HG03565 (cell line): ENCODE measurements around the gene ACTRT2.

Experiments
- ATAC-seq: cut with Tn5 transposase; IDR thresholded peaks from one replicate; pipeline ENCODE4 v1.9.1; 2021; ENCODE audit warnings: mild to moderate bottlenecking, moderate library complexity; ENCODE audit not compliant: unreplicated experiment

Gene ACTRT2

GRCh38 chr1:3001471-3002348, 19.6 kb upstream of the ACTRT2 start:
- no peak for ATAC-seq

GRCh38 chr1:3002349-3003038, 18.8 kb upstream of the ACTRT2 start:
- ATAC-seq = no peak

GRCh38 chr1:3003039-3003940, 18.0 kb upstream of the ACTRT2 start:
- ATAC-seq = no peak

DNA sequence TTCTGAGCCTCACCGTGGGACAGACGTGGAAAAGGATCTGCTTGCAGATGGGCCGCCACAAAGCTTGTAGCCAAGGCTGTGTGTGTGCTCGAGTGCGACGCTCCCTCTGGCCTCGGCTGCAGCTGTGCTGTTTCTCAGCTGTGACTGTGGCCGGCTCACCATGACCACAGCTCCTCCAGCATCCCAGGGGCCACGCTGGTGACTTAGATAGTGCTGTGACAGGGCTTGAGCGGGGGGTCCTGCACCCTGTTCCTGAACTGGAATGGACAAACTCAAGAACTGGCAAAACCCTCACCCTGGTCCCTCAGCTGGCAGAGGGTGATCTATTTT, 17.4 kb upstream of the ACTRT2 start:
- ATAC-seq = no peak

GRCh38 chr1:3004285-3005205, 16.7 kb upstream of the ACTRT2 start:
- no peak for ATAC-seq

- ATAC-seq = no peak
These were observed 15.5 kb upstream of the ACTRT2 start for GRCh38 chr1:3005771-3006170.

- ATAC-seq = no peak
These were observed 13.7 kb upstream of the ACTRT2 start for GRCh38 chr1:3007298-3008147.

GRCh38 chr1:3009021-3009420, 12.2 kb upstream of the ACTRT2 start:
- no peak for ATAC-seq

DNA sequence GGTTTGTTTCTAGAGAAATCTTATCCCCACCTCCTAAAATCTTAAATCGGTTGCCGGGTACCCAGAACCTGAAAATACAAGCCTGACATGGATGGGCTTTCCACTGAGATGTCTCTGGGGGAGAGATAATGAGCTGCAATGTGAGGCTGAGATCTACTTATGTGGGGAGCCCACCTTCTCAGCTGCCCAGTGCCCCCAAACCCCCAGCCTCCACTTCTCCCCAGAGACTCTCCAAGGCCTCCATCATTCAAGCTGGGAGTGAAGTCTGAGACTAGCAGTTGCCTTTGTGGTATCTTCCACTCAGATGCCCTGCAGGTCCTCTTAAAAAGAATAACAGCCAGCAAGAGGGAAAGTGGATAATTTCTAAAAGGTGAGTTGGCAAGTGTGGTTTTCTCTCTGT, 11.7 kb upstream of the ACTRT2 start:
- no peak for ATAC-seq

DNA sequence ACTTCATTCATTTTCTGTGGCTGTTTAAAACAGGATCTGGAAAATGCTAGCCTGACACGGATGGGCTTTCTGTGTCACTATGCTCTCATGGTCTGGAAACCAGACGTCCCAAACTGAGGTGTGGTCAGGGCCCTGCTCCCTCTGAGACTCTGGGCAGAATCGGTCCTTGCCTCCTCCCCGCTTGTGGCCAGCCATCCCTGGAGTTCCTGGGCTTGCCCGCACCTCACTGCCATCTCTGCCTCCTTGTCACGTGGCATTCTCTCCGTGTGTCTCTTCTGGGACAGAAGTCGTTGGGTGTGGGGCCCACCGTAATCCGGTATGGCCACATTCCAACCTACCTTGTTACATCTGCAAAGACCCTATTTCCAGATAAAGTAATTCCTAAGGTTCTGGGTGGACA, 10.1 kb upstream of the ACTRT2 start:
- no peak for ATAC-seq

DNA sequence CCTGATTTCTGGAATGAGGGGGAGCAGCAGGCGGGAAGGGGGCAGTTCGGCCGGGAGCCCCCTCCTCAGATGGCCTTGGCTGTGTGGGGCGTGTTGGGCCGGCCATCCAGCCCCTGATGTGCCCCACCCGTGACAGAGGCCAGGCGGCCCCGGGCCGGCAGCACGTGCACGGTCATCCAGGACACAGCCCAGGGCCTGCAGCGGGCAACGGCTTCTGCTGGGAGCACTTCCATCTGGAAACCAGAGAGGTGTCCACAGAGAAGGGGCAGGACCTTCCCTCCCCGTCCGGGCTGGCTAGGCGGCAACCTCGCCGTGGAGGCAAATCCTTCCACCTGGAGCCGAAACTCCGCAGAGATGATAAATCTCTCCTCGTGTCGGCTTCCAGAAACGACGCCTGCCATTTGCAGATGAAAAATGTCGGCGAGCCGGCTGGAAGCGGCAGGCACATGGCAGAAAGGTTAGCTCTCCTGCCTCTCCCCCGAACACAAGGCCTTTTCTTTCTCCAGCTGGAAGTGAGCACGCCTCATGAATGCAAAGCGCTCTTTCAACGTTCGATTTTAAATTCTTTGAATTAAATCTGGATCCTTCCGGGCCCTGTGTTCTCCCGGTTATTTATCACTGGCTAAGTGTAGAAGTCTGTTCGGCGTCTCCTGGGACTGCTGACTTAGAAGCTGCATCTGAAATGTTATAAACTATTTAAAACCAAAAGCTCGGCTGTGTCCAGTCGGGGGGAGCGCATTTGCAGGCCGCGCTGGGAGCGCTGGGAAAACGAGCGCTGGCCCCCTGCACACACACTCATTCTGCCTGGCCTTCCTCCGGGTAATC, 9.4 kb upstream of the ACTRT2 start:
- no peak for ATAC-seq

- no peak for ATAC-seq
These were observed 8.6 kb upstream of the ACTRT2 start for GRCh38 chr1:3012456-3013291.

DNA sequence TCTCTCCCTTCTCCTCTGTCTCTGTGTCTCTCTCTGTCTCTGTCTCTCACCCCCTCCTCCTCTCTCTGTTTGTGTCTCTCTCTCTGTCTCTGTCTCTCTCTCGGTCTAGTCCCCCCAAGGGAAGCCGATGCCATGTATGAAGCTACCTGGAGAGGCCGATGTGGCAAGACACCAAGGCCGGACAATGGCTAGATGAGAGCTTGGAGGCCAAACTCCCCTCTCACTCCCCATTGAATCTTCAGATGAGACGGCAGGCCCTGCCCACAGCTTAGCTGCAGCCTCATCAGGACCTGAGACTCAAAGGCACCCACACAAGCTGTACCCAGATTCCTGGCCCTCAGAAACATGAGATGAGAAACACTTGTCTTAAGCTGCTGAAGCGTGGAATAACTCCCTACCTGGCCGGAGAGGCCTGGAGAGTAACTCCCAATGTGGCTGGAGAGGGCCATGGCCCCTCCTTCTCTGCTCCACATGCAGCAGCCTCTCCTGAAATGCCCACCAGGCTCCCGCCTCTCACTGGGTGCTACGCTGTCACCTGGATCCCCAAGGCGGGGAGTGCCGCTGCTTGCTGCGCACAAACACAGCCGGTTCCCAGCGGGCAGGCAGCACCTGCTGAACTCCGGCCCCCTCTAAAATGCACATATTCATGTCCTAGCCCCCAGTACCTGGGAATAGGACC, 7.8 kb upstream of the ACTRT2 start:
- ATAC-seq = no peak

DNA sequence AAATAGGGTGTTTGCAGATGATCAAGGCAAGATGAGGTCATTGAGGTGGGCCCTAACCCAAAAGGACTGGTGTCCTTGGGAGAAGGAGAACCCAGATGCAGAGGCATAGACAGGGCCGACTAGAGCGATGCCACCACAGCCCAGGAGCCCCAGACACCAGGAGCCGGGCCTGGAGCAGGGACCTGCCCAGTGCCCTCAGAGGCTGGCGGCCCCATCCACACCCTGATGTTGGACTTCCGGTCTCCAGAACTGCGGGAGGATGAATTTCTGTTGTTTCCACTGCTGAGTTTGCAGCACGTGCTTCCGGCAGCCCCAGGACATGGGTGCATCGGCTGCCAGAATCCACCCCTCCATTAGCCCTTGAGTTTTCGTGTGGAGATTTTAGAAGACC, 7.2 kb upstream of the ACTRT2 start:
- no peak for ATAC-seq

DNA sequence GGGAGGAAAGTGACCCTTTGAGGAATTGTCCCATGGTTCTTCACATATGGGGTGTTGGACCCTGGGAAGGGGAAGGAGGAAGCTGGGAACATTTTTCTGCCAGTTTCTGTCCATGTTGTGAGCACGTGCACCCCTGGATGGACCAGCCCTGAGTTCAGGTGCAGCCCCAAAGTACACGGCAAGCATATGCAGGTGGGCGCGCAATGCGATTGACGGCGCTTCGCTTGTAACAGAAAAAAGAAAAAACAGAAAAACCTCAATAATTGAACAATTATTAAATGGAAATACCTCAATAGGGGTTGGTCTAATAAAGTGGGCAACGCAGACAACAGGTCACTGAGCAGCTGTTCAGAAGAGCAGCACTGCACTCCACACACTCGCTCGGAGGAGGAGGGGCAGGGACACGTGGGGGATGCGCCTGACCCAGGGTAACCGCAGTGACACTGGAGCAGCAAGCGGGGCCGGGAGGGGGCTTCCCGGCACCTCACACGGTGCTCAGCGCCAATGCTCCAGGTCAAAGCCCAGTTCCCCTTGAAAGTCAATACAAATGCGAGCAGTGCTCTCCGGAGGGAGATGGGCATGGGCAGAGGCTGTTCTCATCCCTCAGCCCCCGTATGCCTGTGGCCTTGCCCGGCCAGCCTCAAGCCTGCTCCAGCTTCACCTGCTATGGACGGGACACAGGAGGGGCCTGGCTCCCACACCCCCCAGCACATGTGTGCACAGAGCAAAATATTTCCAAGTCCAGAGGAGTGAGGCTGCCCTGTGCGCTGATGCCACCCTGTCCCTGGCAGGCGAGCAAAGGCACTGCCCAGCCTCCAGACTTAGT, 6.6 kb upstream of the ACTRT2 start:
- no peak for ATAC-seq

GRCh38 chr1:3015269-3015635, 6.0 kb upstream of the ACTRT2 start:
- no peak for ATAC-seq
